K562 (cell line): Measurements from ENCODE around the gene SIMC1. TPM values are rescaled to one million over a fixed set of nuclear protein-coding genes. Genes with fewer than 3 reads are reported as not detected.

Source experiments
- ATAC-seq: fragments of 200-7000 bp; cut with Tn5 transposase; 3 replicates; pipeline ENCODE4 v1.9.1; 2020; ENCODE audit warnings: moderate library complexity
- BruUV-seq: library from RNA; stranded (reverse); fragments of 400-500 nt; replicated peaks from 2 replicates; lab custom pipeline; 2021; lab: Mats Ljungman, UMichigan
- CTCF ChIA-PET: fragments of 300-600 bp; formaldehyde crosslinking; extraction: SDS; loops from one replicate; lab custom pipeline; 2021; ENCODE audit warnings: low intra/inter-chr PET ratio; lab: Yijun Ruan, JAX
- POLR2A ChIA-PET: fragments of 300-600, 350-650 bp; sonication (Branson Sonifier 250); formaldehyde crosslinking; extraction: SDS; loops from one replicate; lab custom pipeline; 2021; ENCODE audit warnings: antibody characterized with exemption, inconsistent platforms; lab: Yijun Ruan, JAX
- DNase-seq, 4 experiments: peaks; one replicate each; pipeline versions ENCODE4 v3.0.0 to v3.0.0-alpha.2; 2011 to 2018; ENCODE audit warnings: low spot score in 3 of 4, mixed read lengths in 3 of 4; ENCODE audit errors: extremely low read depth in 1 of 4
- FAIRE-seq: peaks from 2 replicates; lab custom pipeline; 2011; peaks lifted over from hg19 to GRCh38; lab: Jason Lieb, UNC
- H2AFZ ChIP-seq: 2 replicates; pipeline ENCODE4 v1.6.0; 2011; ENCODE audit warnings: low read depth, low read length, control low read depth, inconsistent platforms
- H3K27ac ChIP-seq: fragments of 200-600 bp; 3 replicates; pipeline ENCODE4 v1.8.0; 2011; ENCODE audit warnings: low read depth, mild to moderate bottlenecking, control low read depth, inconsistent platforms, low read length, moderate library complexity, mixed read lengths; ENCODE audit errors: extremely low read depth
- H3K27me3 ChIP-seq, 2 experiments: fragments of 300-600 bp in 1 of 2; 2 replicates in 1 of 2; 3 replicates in 1 of 2; pipeline versions ENCODE4 v1.6.0 to v1.8.0; 2011; ENCODE audit warnings: inconsistent platforms in 2 of 2, low read length in 2 of 2, mild to moderate bottlenecking in 1 of 2, mixed read lengths in 1 of 2, moderate library complexity in 1 of 2; ENCODE audit not compliant: control insufficient read depth in 2 of 2, insufficient read depth in 2 of 2
- H3K36me3 ChIP-seq: fragments of 300-600 bp; 3 replicates; pipeline ENCODE4 v1.8.0; 2011; ENCODE audit warnings: mild to moderate bottlenecking, low read length, inconsistent platforms; ENCODE audit not compliant: control insufficient read depth, insufficient read depth
- H3K4me1 ChIP-seq, 2 experiments: fragments of 200-600 bp in 1 of 2; replicated peaks in 1 of 2; 2 replicates in 1 of 2; 3 replicates in 1 of 2; pipeline versions ENCODE4 v1.5.1 to v1.8.0; 2011; ENCODE audit warnings: inconsistent platforms in 2 of 2, low read length in 2 of 2, mild to moderate bottlenecking in 1 of 2, mixed read lengths in 1 of 2, moderate library complexity in 1 of 2; ENCODE audit not compliant: control insufficient read depth in 2 of 2, insufficient read depth in 2 of 2
- H3K4me2 ChIP-seq: 2 replicates; pipeline ENCODE4 v1.6.1; 2011; ENCODE audit warnings: low read length, control low read depth, inconsistent platforms, mixed read lengths; ENCODE audit not compliant: insufficient read depth
- H3K4me3 ChIP-seq: fragments of 200-600 bp; sonication (generic), shearing (Covaris generic); 2 replicates; pipeline ENCODE4 v1.5.1; 2016; ENCODE audit warnings: control low read depth, inconsistent platforms
- H3K79me2 ChIP-seq: fragments of 200-600 bp; 3 replicates; pipeline ENCODE4 v1.8.0; 2011; ENCODE audit warnings: low read length, inconsistent platforms; ENCODE audit not compliant: control insufficient read depth, insufficient read depth
- H3K9ac ChIP-seq, 2 experiments: 2 replicates each; pipeline versions ENCODE4 v1.6.0 to v1.6.1; 2011; ENCODE audit warnings: low read depth in 2 of 2, low read length in 2 of 2, control low read depth in 1 of 2, inconsistent platforms in 1 of 2, mild to moderate bottlenecking in 1 of 2, mixed read lengths in 1 of 2; ENCODE audit not compliant: insufficient read depth in 1 of 2
- H3K9me1 ChIP-seq: one replicate; pipeline ENCODE4 v1.6.0; 2011; ENCODE audit warnings: inconsistent platforms, mild to moderate bottlenecking, low read length, moderate library complexity; ENCODE audit not compliant: control insufficient read depth, insufficient read depth
- H3K9me3 ChIP-seq: replicated peaks from 2 replicates; pipeline ENCODE4 v1.5.1; 2011; ENCODE audit warnings: low read depth, low read length, inconsistent platforms; ENCODE audit not compliant: control insufficient read depth, insufficient read depth
- H4K20me1 ChIP-seq: replicated peaks from 2 replicates; pipeline ENCODE4 v1.6.1; 2011; ENCODE audit warnings: low read length, inconsistent platforms, mixed read lengths; ENCODE audit not compliant: control insufficient read depth, insufficient read depth
- ATF2 ChIP-seq: sonication (generic); formaldehyde crosslinking; IDR thresholded peaks from 2 replicates; pipeline ENCODE4 v1.8.1; 2022; ENCODE audit warnings: missing genetic modification reagents
- BCOR ChIP-seq: fragments of 450-650 bp; IDR thresholded peaks from 2 replicates; pipeline ENCODE4 v1.6.1; 2016
- CC2D1A ChIP-seq: fragments of 450-650 bp; IDR thresholded peaks from 2 replicates; pipeline ENCODE4 v1.6.1; 2017; ENCODE audit warnings: mild to moderate bottlenecking
- ELF4 ChIP-seq: fragments of 450-650 bp; formaldehyde crosslinking; IDR thresholded peaks from 2 replicates; pipeline ENCODE4 v1.4.0; 2022; ENCODE audit warnings: missing genetic modification characterization
- HDAC2 ChIP-seq: fragments of 450-650 bp; IDR thresholded peaks from 2 replicates; pipeline ENCODE4 v1.6.1; 2016; ENCODE audit warnings: mild to moderate bottlenecking
- RBM25 ChIP-seq: fragments of 200-400 bp; formaldehyde crosslinking; IDR thresholded peaks from 2 replicates; pipeline ENCODE4 v1.6.1; 2018; ENCODE audit warnings: low read length, low read depth, moderate library complexity; ENCODE audit not compliant: severe bottlenecking
- TEAD2 ChIP-seq: fragments of 450-650 bp; IDR thresholded peaks from 2 replicates; pipeline ENCODE4 v1.6.1; 2016; ENCODE audit warnings: missing genetic modification characterization, control low read depth, missing compliant biosample characterization
- ZBTB7A ChIP-seq: IDR thresholded peaks from 2 replicates; pipeline ENCODE4 v1.6.1; 2011; ENCODE audit warnings: low read depth, mild to moderate bottlenecking, low read length, moderate library complexity, borderline replicate concordance; ENCODE audit not compliant: control insufficient read depth
- ZNF121 ChIP-seq: sonication (generic); formaldehyde crosslinking; conservative IDR thresholded peaks from 2 replicates; pipeline ENCODE4 v1.8.0; 2022; ENCODE audit warnings: missing genetic modification reagents
- ZNF232 ChIP-seq: sonication (generic); formaldehyde crosslinking; IDR thresholded peaks from 2 replicates; pipeline ENCODE4 v1.8.0; 2022; ENCODE audit warnings: mild to moderate bottlenecking, missing genetic modification reagents
- ZNF584 ChIP-seq: fragments of 200-800 bp; sonication (Bioruptor generic); IDR thresholded peaks from 2 replicates; pipeline ENCODE4 v1.6.1; 2016; ENCODE audit warnings: low read depth, mild to moderate bottlenecking, missing genetic modification characterization, missing compliant biosample characterization
- ZNF696 ChIP-seq: fragments of 250-450 bp; sonication (Bioruptor Pico); conservative IDR thresholded peaks from 2 replicates; pipeline ENCODE4 v1.4.0; 2020; ENCODE audit warnings: mild to moderate bottlenecking, moderate library complexity
- ZNF707 ChIP-seq: fragments of 250-450 bp; sonication (Bioruptor Pico); conservative IDR thresholded peaks from 2 replicates; pipeline ENCODE4 v1.8.0; 2022; ENCODE audit warnings: inconsistent platforms, mild to moderate bottlenecking, moderate library complexity
- ZNF717 ChIP-seq: fragments of 250-450 bp; sonication (Bioruptor Pico); IDR thresholded peaks from 2 replicates; pipeline ENCODE4 v1.5.0; 2021
- whole genome bisulfite sequencing: fragments of 100-300 bp; shearing (Covaris generic); methylation state at CpG from one replicate; pipeline ENCODE4 v1.1.6; 2016; ENCODE audit warnings: low coverage, mixed read lengths; ENCODE audit not compliant: insufficient coverage; ENCODE audit errors: missing lambda C conversion rate; 5-methylcytosine and 5-hydroxymethylcytosine counted together
- in situ Hi-C: fragments of 300-500 bp; cut with MboI; formaldehyde crosslinking; loops from 4 replicates; pipeline ENCODE4 v1.15.0; 2018; ENCODE audit warnings: inconsistent platforms, mixed read lengths
- intact Hi-C: fragments of 100-400 bp; cut with micrococcal nuclease; formaldehyde crosslinking; loops from 2 replicates; pipeline ENCODE4 v1.14.2; 2022
- polyA plus RNA-seq, 8 experiments: library from polyadenylated mRNA; depleted of rRNA in 4 of 8; stranded (reverse) in 5 of 8; unstranded in 3 of 8; fragments of >200 nt; fragmentation: Nextera tagmentation in 2 of 8; fragmentation: Illumina TruSeq in 1 of 8; extraction: Ambion mirVana in 2 of 8; extraction: Trizol in 1 of 8; gene quantifications; 2 replicates each; pipeline versions ENCODE4 v1.2.1 to v1.2.3, GENCODE V29; 2011 to 2014; ENCODE audit warnings: inconsistent platforms in 1 of 8, missing spikeins in 1 of 8
- total RNA-seq, 7 experiments: library from RNA; depleted of rRNA in 6 of 7; stranded (reverse); fragments of >200 nt in 6 of 7; fragmentation: Illumina TruSeq in 2 of 7; extraction: Trizol in 2 of 7; gene quantifications; 2 replicates each; pipeline versions ENCODE4 v1.2.1 to v1.2.3, GENCODE V29; 2011 to 2021; ENCODE audit warnings: low replicate concordance in 1 of 7

SIMC1 gene
- total and polyA plus RNA-seq, 9 of the 15 experiments (the other 6 are each of a cell fraction or from before 2014, with no cell fraction given) = 7.2 to 36.3 (median 14.7) TPM

GRCh38 chr5:176387384-176387925, 149.2 kb downstream of the SIMC1 start:
- POLR2A ChIA-PET = interaction anchor here (1.0 kb wide), 1 partner anchor 97 kb away, joined by 3 read pairs; no protein-coding TSS in a partner anchor
- WGBS = 2% methylated on average over 8 of the region's 8 CpGs
- no peaks in the 10 kb centered on the region for H3K9me3 ChIP-seq

More at GRCh38 chr5:176387384-176387925, 149.2 kb downstream of the SIMC1 start:
- no peaks in the 10 kb centered on the region for H3K27me3 ChIP-seq
- FAIRE-seq (no peak), ATAC-seq (no peak), DNase-seq (no peak)
- peaks cover 6 to 19% of the 10 kb centered on the region in 2 experiments; a peak in 4 of 5 replicates for H3K4me1 ChIP-seq
- no peaks in the 10 kb centered on the region for H3K9me1 ChIP-seq
- intact Hi-C loops (no loop called here), in situ Hi-C loops (no loop called here)
- peak overlapping the region; percentile 97 for H3K27ac ChIP-seq
- TF ChIP-seq ZNF707 (CRISPR knock-in tag) = no peak
- no peak for TF ChIP-seq HDAC2
- TF ChIP-seq ZNF584 (CRISPR knock-in tag) = peak; percentile 11; the same call in 1 of the 2 replicates
- TF ChIP-seq BCOR = peak; percentile 40; the same call in 1 of the 2 replicates
- TF ChIP-seq RBM25 = peak; percentile 61
- no peak for TF ChIP-seq ZNF696 (CRISPR knock-in tag)
- TF ChIP-seq CC2D1A = no peak
- no peak for TF ChIP-seq TEAD2 (tag)
- TF ChIP-seq ZNF717 (CRISPR knock-in tag) = no peak
- peak; percentile 51; the same call in 1 of the 2 replicates for TF ChIP-seq ZNF121 (CRISPR knock-in tag)
- no peak for TF ChIP-seq ELF4 (CRISPR knock-in tag)
- no peak for TF ChIP-seq ZNF232 (CRISPR knock-in tag)
- TF ChIP-seq ZBTB7A = 0 out of 2 replicates have a peak, but pooled peaks have one; percentile 11
- TF ChIP-seq ATF2 (CRISPR knock-in tag) = no peak
- H4K20me1 ChIP-seq = no peaks in the 10 kb centered on the region; the same call in 1 of the 2 replicates
- peak overlapping the region; percentile 99 for H3K4me2 ChIP-seq
- CTCF ChIA-PET = no interaction called here
- H3K36me3 ChIP-seq = peaks cover 81% of the 10 kb centered on the region
- H2AFZ ChIP-seq = no peak overlapping the region
- H3K4me3 ChIP-seq = peak overlapping the region; percentile 69
- peaks cover 58% of the 10 kb centered on the region for H3K79me2 ChIP-seq
- peak overlapping the region; percentile 96 to 98 for H3K9ac ChIP-seq
- BruUV-seq = TSS peak; percentile 52
